EH (cell line): ENCODE measurements around the gene POLR2B.
"Not testable (repeated sequence)": the region's sequence is repeated elsewhere in the genome, so short reads cannot be mapped to it uniquely, and the experiment has no call there.

Experiments
- DNase-seq: peaks from one replicate; pipeline ENCODE4 v3.0.0-alpha.2; 2015; ENCODE audit warnings: low read depth

Gene POLR2B

DNA sequence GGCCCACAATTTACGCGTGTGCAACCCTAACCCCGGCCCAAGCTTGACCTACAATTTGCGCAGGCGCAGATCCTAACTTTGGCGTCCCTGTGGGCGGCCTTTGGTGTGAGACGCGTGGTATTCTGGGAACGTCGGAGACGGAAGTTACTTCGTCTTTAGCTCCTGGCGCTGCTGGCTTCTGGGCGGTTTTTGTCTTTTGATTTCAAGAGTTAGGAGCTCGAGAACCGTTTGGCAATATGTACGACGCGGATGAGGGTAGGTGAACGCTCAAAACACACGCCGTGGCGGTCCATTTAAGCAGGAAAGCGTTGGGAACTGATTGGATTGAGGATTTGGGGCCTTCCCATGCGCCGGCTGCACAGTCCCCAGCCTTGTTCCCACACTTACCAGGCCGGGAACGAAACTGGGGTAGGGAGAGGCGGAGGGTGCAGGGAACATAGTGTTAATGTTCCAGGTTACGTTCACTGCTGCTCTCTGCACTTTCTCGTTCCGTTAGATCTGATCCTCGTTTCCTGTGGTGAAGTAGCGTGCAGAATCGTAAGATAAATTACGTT, at the start of gene POLR2B:
TSS of gene POLR2B (plus strand) at position 147 of the 554 bp plus-strand sequence. CDS start at position 237, 90 bp downstream.
- peak; percentile 93 for DNase-seq

DNA sequence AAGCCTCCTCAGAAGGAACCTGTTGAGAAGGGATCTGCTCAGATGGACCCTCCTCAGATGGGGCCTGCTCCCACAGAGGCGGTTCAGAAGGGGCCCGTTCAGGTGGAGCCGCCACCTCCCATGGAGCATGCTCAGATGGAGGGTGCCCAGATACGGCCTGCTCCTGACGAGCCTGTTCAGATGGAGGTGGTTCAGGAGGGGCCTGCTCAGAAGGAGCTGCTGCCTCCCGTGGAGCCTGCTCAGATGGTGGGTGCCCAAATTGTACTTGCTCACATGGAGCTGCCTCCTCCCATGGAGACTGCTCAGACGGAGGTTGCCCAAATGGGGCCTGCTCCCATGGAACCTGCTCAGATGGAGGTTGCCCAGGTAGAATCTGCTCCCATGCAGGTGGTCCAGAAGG, 48.1 kb upstream of the POLR2B start:
- DNase-seq: no peak

DNA sequence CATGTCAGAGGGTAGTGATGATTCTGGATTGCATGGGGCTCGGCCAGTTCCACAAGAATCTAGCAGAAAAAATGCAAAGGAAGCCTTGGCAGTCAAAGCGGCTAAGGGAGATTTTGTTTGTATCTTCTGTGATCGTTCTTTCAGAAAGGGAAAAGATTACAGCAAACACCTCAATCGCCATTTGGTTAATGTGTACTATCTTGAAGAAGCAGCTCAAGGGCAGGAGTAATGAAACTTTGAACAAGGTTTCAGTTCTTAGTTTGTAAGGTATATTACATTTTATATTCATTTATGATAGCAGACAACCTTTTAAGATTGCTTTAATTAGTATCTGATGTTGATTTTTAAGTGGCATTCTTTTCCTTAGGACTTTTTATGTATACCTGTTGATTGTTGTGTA, 46.8 kb upstream of the POLR2B start:
- no peak for DNase-seq

DNA sequence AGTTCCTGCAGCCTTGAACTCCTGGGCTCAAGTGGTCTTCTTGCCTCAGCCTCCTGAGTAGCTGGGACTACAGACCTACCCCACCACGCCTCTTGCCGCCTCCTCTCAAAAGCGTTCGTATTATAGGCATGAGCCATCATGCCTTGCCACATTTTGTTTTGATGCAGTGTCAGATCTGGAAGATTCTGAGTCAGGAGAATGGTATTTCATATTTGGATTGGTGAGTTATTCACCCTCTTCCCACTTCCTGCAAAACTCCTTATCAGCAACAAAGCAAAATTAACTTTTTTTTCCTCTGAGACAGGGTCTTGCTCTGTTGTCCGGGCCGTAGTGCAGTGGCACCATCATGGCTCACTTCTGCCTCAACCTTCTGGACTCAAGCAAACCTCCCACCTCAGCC, 41.4 kb upstream of the POLR2B start:
- DNase-seq: peak; percentile 93

DNA sequence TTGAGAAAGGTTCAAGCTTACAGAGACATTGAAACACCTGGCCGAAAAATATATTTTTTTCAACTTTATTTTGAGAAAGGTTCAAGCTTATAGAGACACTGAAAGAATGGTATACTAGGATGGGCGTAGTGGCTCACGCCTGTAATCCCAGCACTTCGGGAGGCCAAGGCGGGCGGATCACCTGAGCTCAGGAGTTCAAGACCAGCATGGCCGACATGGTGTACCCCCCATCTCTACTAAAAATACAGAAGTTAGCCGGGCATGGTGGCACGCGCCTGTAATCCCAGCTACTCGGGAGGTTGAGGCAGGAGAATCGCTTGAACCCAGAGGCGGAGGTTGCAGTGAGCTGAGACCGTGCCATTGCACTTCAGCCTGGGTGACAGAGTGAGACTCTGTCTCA, 38.9 kb upstream of the POLR2B start:
- DNase-seq: not testable (repeated sequence)

DNA sequence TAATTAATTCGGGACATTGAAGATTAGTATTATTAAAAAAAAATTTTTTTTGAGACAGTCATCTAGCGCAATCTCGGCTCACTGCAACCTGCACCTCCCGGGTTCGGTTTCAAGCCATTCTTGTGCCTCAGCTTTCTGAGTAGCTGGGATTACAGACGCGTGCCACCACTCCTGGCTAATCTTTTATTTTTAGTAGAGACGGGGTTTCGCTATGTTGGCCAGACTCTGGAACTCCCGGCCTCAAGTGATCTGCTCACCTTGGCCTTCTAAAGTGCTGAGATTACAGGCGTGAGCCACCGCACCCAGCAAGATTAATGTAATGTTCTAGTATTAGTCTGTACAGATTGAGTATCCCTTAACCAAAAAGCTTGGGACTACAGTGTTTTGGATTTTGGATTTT, 38.3 kb upstream of the POLR2B start:
- no peak for DNase-seq

DNA sequence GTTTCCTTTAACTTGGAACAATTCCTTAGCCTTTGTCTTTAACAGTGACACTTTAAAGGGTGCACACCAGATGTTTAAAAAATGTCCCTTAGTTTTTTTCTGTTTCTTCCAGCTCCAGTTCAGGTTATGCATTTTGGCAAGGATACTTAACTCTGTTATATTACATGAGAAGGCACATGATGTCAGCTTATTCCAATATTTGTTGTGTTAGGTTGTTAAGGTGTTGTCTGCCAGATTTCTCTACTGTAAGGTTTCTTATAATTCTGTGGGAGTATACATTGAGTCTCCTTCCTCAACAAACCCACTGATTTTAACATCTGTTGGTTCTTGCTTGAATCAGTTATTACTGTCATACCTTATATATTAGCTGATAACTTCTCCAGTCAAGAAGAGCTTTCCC, 37.7 kb upstream of the POLR2B start:
- DNase-seq: no peak

DNA sequence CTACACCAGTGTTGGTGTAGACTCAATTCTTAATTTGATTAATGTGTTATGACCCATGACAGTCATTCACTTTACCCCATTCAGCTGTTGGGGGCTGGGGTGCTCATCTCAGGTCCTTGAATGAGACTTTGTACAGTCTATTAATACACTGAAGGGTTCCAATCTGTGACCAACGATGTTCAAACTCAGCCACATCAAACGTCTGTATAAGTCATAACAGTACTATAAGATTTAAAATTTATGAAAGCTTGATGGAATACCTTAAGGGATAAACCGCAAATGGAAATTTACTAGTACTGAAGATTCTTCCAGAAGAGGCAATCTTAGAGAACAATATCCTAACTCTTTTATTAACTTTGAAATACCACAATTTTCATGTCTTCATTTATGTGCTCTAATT, 37.3 kb upstream of the POLR2B start:
- DNase-seq: no peak

DNA sequence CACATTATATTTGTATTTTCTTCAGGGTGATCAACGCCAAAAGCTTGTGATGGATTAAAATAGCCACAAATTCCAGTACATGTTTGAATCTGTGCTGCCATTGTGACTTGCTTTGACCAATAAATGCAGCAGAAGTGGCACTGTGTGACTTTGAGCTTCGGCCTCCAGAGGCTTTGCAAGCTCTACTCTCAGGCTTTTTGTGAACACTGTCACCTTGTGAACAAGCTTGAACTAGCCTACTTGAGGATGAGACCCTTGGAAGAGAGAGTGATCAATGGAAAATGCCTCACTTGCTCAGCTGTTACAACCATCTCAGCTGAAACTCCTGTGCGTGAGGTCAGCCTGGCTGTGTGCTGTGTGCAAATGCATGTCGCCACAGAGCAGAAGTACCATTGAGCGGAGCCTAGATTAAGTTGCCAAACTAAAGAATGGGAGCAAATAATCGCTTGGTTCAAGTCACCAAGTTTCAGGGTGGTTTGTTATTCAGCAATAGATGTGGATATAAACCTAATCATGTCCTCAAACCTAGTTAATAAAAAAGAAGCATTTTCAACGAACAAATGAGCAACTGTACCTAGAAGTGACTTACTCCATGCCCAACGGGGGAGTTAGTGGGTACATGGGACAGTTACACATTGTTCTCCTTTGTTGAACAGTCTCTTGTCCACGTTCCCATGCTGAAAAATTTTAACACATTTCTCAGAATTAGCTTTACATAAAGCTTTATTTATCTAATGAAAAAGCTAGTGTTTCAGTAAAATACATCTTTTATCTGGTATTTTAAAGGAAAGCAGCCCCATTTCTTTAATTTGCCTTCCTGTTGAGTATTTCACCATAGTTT, 24.8 kb upstream of the POLR2B start:
- no peak for DNase-seq

DNA sequence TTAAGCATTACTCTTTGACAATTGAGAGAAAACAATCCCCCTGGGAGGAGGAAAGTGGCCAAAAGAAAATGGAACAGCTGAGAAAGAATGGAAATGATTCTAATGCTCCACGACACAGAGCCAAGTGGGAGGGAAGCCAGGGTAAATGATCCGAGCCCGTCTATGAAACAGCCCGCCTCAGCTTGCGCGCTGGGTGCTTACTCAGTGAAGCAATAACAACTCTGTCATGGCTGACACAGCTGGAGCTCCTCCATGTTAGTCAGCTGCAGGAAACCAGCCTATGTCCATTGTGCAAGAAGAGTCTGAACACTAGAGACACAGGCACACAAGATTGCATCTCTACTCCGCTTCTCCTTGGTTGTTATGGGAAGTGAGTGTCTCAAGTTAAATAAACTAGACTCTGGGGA, 20.6 kb upstream of the POLR2B start:
- DNase-seq: peak; percentile 96

DNA sequence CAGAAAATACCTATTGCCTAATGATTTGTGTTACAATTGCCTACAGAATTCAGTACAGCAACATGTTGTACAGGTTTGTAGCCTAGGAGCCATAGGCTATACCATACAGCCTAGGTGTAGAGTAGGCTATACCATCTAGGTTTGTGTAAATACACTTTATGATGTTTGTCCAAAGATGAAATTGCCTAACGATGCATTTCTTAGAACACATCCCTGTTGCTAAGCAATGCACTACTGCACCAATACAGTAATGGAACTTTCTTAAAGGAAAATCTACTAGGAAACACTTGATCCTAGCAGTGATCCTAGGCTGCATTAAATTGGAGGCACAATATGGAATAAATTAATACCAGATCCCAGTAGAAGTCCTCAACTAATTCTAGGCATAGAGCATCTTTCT, 19.6 kb upstream of the POLR2B start:
- no peak for DNase-seq

DNA sequence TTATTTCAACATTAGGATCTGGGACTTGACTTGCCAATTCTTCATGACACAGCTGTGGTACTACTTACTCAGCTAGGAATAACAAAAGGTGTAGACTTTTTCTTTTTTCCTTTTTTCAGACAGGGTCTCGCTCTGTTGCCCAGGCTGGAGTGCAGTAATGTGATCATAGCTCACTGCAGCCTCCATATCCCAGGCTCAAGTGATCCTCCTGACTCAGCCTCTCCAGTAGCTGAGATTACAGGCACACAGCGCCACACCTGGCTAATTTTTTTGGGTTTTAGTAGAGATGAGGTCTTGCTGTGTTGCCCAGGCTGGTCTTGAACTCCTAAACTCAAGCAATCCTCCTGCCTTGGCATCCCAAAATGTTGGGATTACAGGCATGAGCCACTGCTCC, 17.6 kb upstream of the POLR2B start:
- DNase-seq: no peak

DNA sequence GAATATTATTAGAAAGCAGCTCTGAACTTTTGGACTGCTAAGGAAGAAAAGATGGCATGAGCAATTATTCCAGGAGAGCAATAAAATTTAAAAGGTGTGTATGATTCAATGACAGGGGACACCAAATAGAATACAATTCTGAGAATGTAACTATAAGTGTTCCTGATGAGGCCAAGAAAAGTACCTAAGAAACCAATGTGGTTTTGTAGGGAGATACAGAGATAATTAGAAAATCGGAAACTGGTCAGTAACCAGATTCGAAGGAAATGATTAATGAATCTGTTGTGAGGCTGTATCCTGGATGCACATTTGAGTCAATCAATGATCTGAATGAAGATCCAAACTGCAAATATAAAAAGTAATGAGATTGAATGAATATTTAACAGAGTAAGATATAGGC, 7.3 kb upstream of the POLR2B start:
- DNase-seq: no peak

DNA sequence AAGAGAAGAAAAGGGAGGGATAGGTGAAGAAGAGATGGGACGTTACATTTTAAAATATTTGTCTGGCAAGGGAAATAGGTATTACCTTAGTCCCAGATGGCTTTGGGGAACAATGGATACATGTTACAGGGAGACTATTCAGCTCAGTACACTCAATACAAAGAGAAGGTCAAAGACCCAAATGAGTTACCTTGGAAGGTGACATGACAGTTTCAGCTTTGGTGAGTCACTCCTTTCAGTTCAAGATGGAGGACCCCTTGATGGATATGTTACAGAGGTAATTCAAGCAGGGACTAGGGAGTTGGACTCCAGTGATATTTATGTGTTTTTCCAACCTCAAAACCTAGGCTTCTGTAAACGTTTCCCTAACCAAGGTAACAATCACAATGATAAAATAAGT, 6.3 kb upstream of the POLR2B start:
- no peak for DNase-seq

DNA sequence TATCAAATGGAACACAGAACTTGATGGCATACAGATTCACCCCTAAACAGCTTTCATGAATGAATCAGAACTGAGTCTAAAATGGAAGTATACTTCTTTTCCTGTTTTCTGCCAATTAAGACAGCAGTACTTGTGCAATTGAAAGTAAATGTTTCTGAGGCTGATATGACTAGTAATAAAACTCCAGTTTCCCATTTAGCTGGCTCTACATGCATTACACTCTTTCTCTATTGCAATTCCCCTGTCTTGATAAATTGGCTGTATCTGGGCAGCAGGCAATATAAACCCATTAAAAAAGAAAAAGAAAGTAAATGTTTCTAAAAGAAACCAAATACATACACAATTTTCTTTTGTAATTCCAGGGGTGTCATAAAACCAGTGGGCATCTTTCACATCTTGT, 5.9 kb upstream of the POLR2B start:
- no peak for DNase-seq

DNA sequence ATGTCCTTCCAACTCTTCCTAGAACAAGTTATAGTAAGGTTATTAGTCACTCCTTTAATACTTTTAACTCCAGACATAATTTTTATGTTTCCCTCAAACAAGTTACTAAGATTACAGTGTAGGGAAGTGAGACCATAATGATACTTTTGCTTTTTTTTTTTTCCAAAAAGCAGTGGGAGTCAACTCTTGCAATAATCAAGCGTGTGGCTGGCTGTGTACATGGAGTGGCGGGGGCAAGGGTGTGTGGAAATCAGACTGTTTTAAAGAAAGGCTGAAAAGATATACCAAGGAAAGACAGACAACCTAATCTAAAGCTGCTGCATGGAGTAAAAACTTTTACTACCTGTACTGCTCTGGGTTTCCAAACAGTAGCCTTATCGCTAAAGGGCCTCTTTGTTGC, 5.4 kb upstream of the POLR2B start:
- no peak for DNase-seq

DNA sequence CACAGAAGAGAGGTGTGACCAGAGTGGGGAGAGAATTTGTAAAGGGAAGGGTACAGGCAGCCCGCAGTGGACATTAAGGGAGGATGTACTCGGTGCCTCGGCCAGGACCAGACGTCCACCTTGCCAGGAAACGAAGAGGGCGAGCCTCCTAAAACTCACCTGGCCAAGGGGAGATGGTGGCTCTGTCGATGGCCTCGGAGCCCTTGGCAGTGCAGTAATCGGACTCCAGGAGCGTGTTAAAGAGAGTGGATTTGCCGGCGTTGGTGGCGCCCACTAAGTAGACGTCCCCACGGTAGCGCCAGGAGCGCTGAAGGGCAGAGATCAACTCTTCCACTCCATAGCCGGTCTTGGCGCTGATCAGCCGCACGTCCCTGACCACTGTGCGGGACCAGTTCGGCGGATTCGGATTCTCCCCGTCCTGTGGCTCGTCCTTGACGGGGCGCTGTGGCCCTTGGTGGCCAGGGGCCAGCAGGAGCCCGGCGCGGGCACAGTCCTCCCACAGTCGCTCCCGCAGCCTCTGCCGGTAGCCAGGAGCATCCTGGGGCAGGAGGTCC, 2.3 kb upstream of the POLR2B start:
- DNase-seq: peak; percentile 24

DNA sequence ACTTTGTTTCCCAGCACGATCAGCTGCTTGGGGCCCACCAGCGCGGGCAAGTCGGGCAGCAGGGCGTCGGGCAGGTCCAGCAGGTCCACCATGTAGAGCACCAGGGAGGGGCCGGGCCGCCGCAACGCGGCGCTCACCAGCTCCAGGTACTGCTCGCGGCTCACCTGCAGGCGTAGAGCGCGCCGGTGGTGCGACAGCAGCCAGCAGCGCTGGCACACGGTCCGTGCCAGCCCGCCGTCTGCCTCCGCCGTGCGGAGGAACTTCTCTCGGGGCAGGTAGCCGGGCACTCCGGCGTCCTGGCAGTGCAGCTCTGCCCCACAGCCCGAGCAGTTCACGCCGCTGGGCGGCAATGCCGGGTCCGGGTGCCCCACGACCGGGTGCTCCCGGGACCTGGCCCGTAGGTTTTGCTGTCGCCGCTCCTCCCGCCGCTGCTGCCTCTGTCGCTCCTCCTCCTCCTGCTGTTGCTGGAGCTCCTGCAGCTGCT, 1.8 kb upstream of the POLR2B start:
- no peak for DNase-seq

DNA sequence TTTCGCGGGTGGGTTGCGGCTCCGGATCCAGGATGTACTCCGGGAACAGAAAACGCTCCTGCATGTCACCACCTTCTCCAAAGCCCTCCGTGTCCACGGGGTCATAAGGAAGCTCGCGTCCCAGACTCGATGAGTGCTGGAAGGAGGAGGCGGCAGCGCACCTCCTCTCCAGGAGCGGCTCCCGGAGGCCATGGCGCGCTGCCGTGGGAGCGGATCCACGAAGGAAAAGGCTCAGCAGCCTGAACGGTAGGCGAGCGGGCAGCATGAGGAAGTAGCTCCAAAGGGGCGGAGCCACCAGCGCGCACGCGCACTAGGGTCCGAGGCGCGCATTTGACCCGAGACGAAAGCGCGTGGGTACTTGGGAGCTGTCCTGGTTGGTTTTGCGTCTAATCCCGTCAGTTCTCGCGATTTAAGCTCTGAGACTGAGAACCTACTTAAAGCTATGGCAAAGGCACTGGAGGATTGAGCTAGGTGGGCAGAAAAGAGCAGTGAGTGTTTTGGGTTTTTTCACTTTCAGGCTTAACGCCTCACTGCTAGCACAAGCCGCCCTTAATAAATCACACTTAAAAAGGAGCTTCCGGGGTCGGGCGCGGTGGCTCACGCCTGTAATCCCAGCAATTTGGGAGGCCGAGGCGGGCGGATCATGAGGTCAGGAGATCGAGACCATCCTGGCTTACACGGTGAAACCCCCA, 1.2 kb upstream of the POLR2B start, which contains the start of gene NOA1:
TSS of gene NOA1 (minus strand) at position 286 of the 692 bp plus-strand sequence. CDS start at position 265, 21 bp downstream.
- DNase-seq: peak; percentile 99

DNA sequence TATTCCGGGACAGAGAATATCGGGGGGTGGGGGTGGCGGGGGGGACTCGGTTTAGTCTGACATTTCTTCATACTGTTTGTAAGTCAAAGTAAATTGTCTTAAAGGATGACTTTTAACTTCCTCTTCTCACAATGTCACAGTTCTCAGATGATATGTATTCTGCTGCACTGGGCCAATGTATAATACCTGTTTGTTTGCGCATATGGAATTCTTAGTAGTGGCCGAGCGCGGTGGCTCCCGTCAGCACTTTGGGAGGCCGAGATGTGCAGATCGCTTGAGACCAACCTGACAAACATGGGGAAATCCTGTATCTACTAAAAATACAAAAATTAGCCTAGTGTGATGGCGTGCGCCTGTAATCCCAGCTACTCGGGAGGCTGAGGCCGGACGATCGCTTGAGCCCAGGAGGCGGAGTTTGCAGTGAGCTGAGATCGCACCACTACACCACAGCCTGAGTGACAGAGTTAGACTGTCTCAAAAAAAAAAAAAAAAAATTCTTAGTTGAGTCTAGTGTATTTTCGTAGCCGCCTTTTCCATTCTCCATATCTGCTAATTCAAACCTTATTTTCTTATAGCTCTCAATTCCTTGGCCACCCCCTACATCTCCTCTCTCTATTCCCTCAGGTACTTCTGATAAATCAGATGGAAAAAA, 851 bp downstream of the POLR2B start:
- peak; percentile 50 for DNase-seq

DNA sequence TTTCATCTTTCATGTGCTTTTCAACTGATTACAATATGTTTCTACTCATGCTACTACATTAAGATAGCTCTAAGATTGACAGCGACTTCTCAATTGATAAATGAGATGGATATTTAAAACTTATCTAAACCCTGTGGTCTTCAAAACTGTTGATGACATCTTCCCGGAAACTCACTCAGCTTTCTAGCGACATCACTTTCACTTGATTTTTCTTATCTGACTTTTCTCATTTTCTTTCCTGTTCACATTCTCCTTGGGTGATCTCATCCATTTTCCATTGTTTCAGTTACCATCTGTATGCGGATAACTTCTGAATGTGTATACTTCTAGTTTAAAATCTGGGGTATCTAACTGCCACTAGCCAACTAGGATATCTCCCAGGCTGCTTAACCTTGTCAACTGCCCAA, 3.1 kb downstream of the POLR2B start:
- DNase-seq: peak; percentile 19

DNA sequence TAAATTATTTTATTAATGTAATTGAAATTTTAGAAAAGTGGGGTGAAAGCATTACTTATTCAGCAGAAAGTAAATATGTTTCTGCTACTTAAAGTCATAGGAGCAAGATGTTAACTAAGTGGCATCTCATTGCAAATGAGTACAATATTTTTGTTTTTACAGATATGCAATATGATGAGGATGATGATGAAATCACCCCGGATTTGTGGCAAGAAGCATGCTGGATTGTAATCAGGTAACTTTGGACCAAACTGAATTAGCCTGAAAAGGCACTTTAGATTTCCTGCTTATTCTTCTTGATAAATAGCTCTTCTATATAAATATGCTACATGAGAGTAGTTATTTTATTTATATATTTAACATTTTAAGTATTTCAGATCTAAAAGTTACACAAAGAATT, 7.5 kb downstream of the POLR2B start:
- no peak for DNase-seq
